ENCODE results near the gene PPP1R27. TPM values are rescaled to one million over a fixed set of nuclear protein-coding genes. Genes with fewer than 3 reads are reported as not detected.

Gene PPP1R27
- total and polyA plus RNA-seq, 2 donors (not counting 3 experiments of a cell fraction or from before 2014, with no cell fraction given), result not detected

GRCh38 chr17:81825841-81826466 lies 8.9 kb downstream of the PPP1R27 start:
- peaks cover 0 to 9% of the 10 kb centered on the region in 2 experiments for H3K36me3 ChIP-seq (ENCODE audit: control insufficient read depth in 2 of 2, extremely low read depth in 1 of 2, insufficient read depth in 2 of 2, low read length in 2 of 2)
- H3K9me1 ChIP-seq (replicated peaks; ENCODE audit: control insufficient read depth, extremely low read depth, insufficient read depth, low read length), result no peaks in the 10 kb centered on the region
- ChIA-PET POLR2A (no interaction called here), CTCF (no interaction called here)
- no peaks in the 10 kb centered on the region for H3K4me1 ChIP-seq (ENCODE audit: control insufficient read depth, extremely low read depth, insufficient read depth, low read length)
- no peak for FAIRE-seq
- H3K9ac ChIP-seq (replicated peaks; ENCODE audit: extremely low read depth, insufficient read depth, low read length), result no peak overlapping the region
- H3K4me2 ChIP-seq (ENCODE audit: insufficient read depth, low read length), result no peak overlapping the region
- H3K27me3 ChIP-seq (ENCODE audit: control insufficient read depth in 2 of 2, insufficient read depth in 2 of 2, low read length in 2 of 2), result no peaks in the 10 kb centered on the region
- intact Hi-C loops (cut with micrococcal nuclease), result no loop called here
- BruUV-seq (replicated peaks), result no TSS peak
- no peak for DNase-seq (ENCODE audit: low read depth, low spot score)
- H3K79me2 ChIP-seq (ENCODE audit: control insufficient read depth, insufficient read depth, low read length), result peaks cover 3% of the 10 kb centered on the region
- no peak for TF ChIP-seq CTCF (IDR thresholded peaks at IDR 0.05; ENCODE audit: extremely low read depth in 1 of 2, insufficient read depth in 1 of 2, low read depth in 1 of 2, low read length in 2 of 2)
- no peak for TF ChIP-seq MYC (IDR thresholded peaks at IDR 0.05; ENCODE audit: low read depth, low read length)
- TF ChIP-seq POLR2A (IDR thresholded peaks at IDR 0.05; ENCODE audit: low read depth, low read length), result no peak
- no peak for TF ChIP-seq GATA2 (IDR thresholded peaks at IDR 0.05; ENCODE audit: insufficient read depth, insufficient read length, low read depth, low read length)
- no peak for TF ChIP-seq MAX (IDR thresholded peaks at IDR 0.05; ENCODE audit: insufficient read depth, insufficient read length)
- TF ChIP-seq POLR2AphosphoS5 (IDR thresholded peaks at IDR 0.05; ENCODE audit: insufficient read depth, low read depth, low read length), result no peak
- TF ChIP-seq JUN (IDR thresholded peaks at IDR 0.05; ENCODE audit: borderline replicate concordance, insufficient read depth, insufficient read length, low read depth), result no peak
- TF ChIP-seq FOS (IDR thresholded peaks at IDR 0.05; ENCODE audit: borderline replicate concordance, insufficient read depth, low read length), result no peak
- no peak for TF ChIP-seq EZH2 (IDR thresholded peaks at IDR 0.05; ENCODE audit: borderline replicate concordance, low read depth, low read length, severe bottlenecking)
- no peaks in the 10 kb centered on the region for H4K20me1 ChIP-seq (replicated peaks; ENCODE audit: control insufficient read depth, extremely low read depth, insufficient read depth, low read length)
- H3K9me3 ChIP-seq (replicated peaks; ENCODE audit: control insufficient read depth, insufficient read depth, low read length), result no peaks in the 10 kb centered on the region
- dilution Hi-C loops (cut with MboI; ENCODE audit: extremely low pct_ligation_motif_present, low sequenced_read_pairs), result no loop called here
- H3K27ac ChIP-seq (ENCODE audit: insufficient read depth, low read depth, low read length), result no peak overlapping the region
- H3K4me3 ChIP-seq (replicated peaks in 1 of 3; ENCODE audit: insufficient read depth in 1 of 3, low read depth in 1 of 3, low read length in 3 of 3), result no peak overlapping the region
- no peak overlapping the region for H2AFZ ChIP-seq (ENCODE audit: low read depth, low read length)

Measured in endothelial cell of umbilical vein (primary cell).